NCI-H2107 (cell line): Measurements from ENCODE around the gene RAG1.

Experiments used
- DNase-seq: peaks from one replicate; lab custom pipeline; 2025; lab: John Stamatoyannopoulos, UW

RAG1 gene

GRCh38 chr11:36590513-36590912, 22.7 kb downstream of the RAG1 start:
- DNase-seq, result no peak

GRCh38 chr11:36591433-36591832, 23.6 kb downstream of the RAG1 start:
- DNase-seq, result no peak

GRCh38 chr11:36594316-36594989, 26.6 kb downstream of the RAG1 start, which contains the start of gene IFTAP:
Gene IFTAP, plus strand, starts transcription at chr11:36594502. Its CDS starts 15,602 bp downstream, at chr11:36610104.
- peak; percentile 66 for DNase-seq

- no peak for DNase-seq
Measured at GRCh38 chr11:36596880-36597279, 29.1 kb downstream of the RAG1 start.

GRCh38 chr11:36598051-36598450, 30.2 kb downstream of the RAG1 start, which contains the start of gene RAG2:
Gene RAG2, minus strand, starts transcription at chr11:36598236. Its CDS starts 4,068 bp downstream, at chr11:36594168.
- DNase-seq, result no peak

GRCh38 chr11:36600180-36600579, 32.4 kb downstream of the RAG1 start:
- no peak for DNase-seq

GRCh38 chr11:36601155-36601554, 33.3 kb downstream of the RAG1 start:
- no peak for DNase-seq

GRCh38 chr11:36602135-36602534, 34.3 kb downstream of the RAG1 start:
- no peak for DNase-seq

GRCh38 chr11:36605221-36606216, 37.7 kb downstream of the RAG1 start:
- DNase-seq, result no peak

- DNase-seq, result no peak
Measured at GRCh38 chr11:36608491-36609199, 40.8 kb downstream of the RAG1 start.

GRCh38 chr11:36609383-36609782, 41.6 kb downstream of the RAG1 start:
- no peak for DNase-seq

- DNase-seq, result no peak
Measured at GRCh38 chr11:36615826-36616225, 48.0 kb downstream of the RAG1 start.

- DNase-seq, result no peak
Measured at GRCh38 chr11:36617543-36618362, 49.9 kb downstream of the RAG1 start.

- no peak for DNase-seq
Measured at GRCh38 chr11:36618363-36619047, 50.7 kb downstream of the RAG1 start.

- no peak for DNase-seq
Measured at GRCh38 chr11:36619502-36619901, 51.7 kb downstream of the RAG1 start.

GRCh38 chr11:36620246-36620645, 52.4 kb downstream of the RAG1 start:
- DNase-seq, result no peak

- peak; percentile 18 for DNase-seq
Measured at GRCh38 chr11:36622431-36623136, 54.8 kb downstream of the RAG1 start.

GRCh38 chr11:36623494-36623893, 55.7 kb downstream of the RAG1 start:
- DNase-seq, result no peak

GRCh38 chr11:36627006-36627405, 59.2 kb downstream of the RAG1 start:
- DNase-seq, result no peak

GRCh38 chr11:36627471-36627870, 59.7 kb downstream of the RAG1 start:
- DNase-seq, result no peak
